NCI-H2081 (cell line): ENCODE data around the gene DNAJB12.

Experiments used
- DNase-seq, 2 experiments: peaks; one replicate each; lab custom pipeline; 2025; lab: John Stamatoyannopoulos, UW

Gene DNAJB12

DNA sequence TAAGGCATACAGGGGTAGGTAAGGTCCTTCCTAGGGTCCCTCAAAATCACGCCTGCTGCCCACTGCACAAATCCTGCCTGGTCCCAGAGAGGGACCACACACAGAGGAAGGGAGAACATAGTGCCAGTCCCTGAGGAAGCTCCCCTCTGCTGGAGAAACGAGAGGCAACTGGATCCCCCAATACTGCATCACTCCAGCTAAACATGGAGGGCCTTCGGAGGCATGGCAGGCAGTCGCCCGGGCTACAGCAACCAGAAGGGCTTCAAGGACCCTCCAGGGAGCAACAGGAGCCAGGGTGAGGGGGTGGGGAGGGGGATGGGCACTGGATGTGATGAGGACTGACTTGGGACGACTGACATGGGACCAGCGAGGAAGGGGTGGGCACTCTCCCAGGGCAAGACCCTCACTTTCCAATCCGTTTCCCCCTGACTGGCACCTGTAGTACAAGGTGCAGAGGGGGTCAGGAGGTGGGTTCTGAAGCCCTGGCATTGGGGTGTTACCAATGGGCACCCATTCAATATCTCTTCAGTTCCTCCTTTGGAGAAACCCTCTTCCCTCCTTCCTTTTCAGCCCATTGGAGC, 59.3 kb downstream of the DNAJB12 start:
- DNase-seq: no peak

DNA sequence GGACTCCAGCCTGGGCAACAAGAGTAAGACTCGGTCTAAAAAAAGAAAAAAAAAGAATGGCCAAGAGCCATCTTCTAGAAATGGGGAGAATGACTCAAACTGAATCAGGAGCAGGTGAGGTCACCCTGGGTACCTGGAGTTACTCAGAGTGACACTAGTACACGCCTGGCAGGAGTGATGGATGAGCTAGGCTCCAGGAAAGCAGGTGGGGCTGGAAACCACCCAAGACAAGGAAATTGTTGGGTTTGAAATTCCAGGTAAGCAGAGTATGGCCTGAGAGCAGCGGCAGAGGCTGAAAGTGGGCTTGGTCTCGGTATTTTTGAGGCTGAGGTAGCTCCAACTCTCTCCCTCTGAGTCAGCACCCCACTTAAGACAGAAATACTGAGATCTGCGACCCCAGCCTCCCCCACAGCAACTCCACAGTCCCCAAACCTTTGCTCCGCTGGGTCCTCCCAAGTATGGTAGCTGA, 62.5 kb downstream of the DNAJB12 start:
- no peak for DNase-seq

GRCh38 chr10:72291019-72291532, 63.6 kb downstream of the DNAJB12 start:
- no peak for DNase-seq

GRCh38 chr10:72285972-72286521, 68.7 kb downstream of the DNAJB12 start:
- no peak for DNase-seq

- no peak for DNase-seq
Measured at GRCh38 chr10:72283131-72283530, 71.6 kb downstream of the DNAJB12 start.
